Activated CD8-positive, alpha-beta memory T cell treated with anti-CD3 and anti-CD28 coated beads for 24 hours (primary cell): Measurements from ENCODE around the gene FAM111B.
"Not testable (repeated sequence)": the region's sequence is repeated elsewhere in the genome, so short reads cannot be mapped to it uniquely, and the experiment has no call there.

Experiments used
- DNase-seq: peaks from one replicate; pipeline ENCODE4 v3.0.0-alpha.2; 2020

Gene FAM111B, protein sequence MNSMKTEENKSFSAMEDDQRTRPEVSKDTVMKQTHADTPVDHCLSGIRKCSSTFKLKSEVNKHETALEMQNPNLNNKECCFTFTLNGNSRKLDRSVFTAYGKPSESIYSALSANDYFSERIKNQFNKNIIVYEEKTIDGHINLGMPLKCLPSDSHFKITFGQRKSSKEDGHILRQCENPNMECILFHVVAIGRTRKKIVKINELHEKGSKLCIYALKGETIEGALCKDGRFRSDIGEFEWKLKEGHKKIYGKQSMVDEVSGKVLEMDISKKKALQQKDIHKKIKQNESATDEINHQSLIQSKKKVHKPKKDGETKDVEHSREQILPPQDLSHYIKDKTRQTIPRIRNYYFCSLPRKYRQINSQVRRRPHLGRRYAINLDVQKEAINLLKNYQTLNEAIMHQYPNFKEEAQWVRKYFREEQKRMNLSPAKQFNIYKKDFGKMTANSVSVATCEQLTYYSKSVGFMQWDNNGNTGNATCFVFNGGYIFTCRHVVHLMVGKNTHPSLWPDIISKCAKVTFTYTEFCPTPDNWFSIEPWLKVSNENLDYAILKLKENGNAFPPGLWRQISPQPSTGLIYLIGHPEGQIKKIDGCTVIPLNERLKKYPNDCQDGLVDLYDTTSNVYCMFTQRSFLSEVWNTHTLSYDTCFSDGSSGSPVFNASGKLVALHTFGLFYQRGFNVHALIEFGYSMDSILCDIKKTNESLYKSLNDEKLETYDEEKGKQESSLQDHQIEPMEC

GRCh38 chr11:59106363-59107336 is at the start of gene FAM111B:
TSS of gene FAM111B (plus strand) at chr11:59107237. CDS start at chr11:59109626, 2,389 bp downstream.
- peak; percentile 82 for DNase-seq

GRCh38 chr11:59058120-59059033 is 48.7 kb upstream of the FAM111B start:
- peak; percentile 93 for DNase-seq

DNA sequence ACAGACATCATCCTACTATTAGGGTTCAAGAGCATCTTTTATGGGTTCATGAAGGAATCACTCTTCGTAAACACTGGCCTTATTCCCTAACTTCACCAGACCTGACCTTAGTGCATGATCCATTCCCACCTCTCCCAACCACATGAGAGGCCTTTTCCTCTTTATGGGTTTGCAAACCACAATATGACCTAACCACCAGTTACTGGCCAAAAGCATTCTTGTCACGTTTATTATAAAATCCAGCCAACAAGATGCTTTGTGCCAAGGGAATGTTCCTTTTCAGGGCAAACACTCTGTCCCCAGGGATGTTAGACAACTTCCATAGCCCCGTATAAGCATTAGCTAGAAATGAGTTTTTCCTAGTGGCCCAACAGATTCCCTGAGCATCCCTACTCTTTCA is 46.9 kb upstream of the FAM111B start:
- not testable (repeated sequence) for DNase-seq

GRCh38 chr11:59062602-59063529 is 44.2 kb upstream of the FAM111B start:
- no peak for DNase-seq

GRCh38 chr11:59063996-59064727 is 42.9 kb upstream of the FAM111B start:
- not testable (repeated sequence) for DNase-seq

DNA sequence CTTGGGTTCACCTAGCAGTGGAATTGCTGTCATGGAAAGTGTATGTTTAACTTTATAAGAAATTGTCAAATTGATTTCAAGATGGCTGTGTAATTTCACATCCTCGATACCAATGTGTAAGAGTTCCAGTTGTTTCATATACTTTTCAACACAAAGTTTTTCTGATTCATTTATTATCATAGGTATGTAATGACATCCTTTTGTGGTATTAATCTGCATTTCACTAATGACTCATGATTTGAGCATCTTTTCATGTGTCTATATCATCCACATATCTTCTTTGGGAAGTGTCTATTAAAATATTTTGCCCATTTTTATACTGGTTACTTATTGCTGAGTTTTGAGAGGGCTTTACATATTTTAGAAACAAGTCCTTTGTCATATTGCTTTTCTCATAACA is 38.0 kb upstream of the FAM111B start:
- DNase-seq = no peak

- DNase-seq = no peak
These were observed 30.0 kb upstream of the FAM111B start for GRCh38 chr11:59076876-59077571.

- no peak for DNase-seq
These were observed 28.6 kb upstream of the FAM111B start for GRCh38 chr11:59078435-59078834.

DNA sequence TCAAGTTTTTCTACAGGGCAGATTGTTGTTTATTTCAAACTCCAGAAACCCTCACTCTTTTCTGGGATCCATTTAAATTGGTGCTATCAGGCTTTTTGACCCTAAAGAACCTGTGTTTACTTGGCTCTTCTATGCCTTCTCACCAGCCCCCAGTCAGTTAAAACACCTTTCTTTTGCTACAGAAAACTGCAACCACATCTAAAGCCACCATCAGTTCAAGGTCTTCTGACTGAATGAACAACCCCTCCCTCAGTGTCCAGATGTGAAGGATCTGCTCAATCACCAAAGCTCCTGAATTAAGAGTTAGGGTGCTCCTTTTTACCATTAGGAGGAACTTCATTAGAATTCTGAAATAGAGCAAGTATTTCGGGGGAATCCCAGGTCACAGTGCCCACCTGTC is 28.0 kb upstream of the FAM111B start:
- no peak for DNase-seq

- DNase-seq = not testable (repeated sequence)
These were observed 26.6 kb upstream of the FAM111B start for GRCh38 chr11:59080421-59080820.

DNA sequence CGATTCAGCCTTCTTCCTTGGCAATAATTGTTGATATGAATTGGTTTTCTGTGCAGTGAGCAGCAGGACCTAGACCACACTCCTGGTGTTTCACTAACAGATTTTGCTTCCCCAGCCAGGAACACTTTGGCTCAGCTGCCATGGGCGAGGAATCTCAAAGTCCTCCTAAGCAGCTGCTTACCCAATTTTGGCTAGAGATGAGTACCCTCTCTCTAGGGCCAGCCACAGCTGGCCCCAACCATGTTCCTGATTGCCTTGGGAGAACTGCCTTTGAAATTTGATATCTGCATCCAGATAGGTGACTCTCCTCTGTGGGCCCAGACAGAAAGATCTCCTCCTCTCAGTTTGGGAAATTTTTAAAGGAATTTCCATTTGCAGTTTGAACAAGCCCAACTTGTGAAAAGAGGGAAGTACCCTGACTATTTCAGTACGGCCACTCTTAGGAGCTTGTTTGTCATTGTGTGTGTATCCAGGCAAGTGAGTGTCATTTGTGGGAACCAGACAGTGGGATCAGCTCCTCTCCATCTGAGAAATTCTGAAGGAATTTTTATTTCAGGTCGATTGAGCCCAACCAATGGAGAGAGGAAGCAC is 25.5 kb upstream of the FAM111B start:
- not testable (repeated sequence) for DNase-seq

GRCh38 chr11:59086007-59086406 is 21.0 kb upstream of the FAM111B start, which contains the start of gene GLYATL1B:
TSS of gene GLYATL1B (plus strand) at chr11:59086307. CDS start at chr11:59086307, 0 bp downstream.
- not testable (repeated sequence) for DNase-seq

DNA sequence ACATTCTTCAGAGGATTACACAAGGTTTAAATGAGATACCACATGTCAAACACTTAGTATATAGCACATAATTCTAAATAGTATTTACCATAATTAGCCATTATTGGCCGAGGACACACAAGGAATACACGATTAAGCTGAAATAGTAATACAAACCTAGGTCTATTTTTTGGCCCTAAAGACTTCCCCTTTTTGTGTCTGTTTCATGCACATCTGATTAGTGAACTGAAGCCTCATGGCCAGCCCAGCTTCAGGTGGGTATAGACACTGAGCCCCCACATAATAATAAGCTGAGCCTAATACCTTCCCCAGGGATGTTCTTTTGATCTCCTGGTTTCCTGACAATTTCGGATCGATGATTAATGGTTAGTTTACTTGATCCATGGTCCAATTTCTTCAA is 18.9 kb upstream of the FAM111B start:
- no peak for DNase-seq

- not testable (repeated sequence) for DNase-seq
These were observed 13.5 kb upstream of the FAM111B start for GRCh38 chr11:59093576-59093975.

DNA sequence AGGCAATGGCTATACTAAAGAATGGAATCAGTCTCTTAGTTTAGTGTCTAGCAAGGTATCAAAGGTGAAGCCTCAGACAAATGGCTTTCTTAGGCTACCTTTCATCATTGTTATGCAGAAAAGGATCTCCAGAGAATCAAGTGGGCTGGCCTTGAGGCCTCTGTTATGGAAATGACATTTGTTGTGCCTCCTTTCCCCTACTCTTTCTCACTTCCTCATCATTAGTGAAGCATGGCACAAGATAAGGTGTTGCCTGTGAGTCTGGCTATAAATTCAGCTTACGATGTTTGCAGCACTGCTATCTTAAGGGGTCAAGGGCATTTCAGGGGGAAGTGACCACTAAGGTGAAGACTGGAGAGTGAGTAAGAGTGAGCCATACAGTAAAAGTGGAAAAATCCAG is 11.8 kb upstream of the FAM111B start:
- DNase-seq = not testable (repeated sequence)

DNA sequence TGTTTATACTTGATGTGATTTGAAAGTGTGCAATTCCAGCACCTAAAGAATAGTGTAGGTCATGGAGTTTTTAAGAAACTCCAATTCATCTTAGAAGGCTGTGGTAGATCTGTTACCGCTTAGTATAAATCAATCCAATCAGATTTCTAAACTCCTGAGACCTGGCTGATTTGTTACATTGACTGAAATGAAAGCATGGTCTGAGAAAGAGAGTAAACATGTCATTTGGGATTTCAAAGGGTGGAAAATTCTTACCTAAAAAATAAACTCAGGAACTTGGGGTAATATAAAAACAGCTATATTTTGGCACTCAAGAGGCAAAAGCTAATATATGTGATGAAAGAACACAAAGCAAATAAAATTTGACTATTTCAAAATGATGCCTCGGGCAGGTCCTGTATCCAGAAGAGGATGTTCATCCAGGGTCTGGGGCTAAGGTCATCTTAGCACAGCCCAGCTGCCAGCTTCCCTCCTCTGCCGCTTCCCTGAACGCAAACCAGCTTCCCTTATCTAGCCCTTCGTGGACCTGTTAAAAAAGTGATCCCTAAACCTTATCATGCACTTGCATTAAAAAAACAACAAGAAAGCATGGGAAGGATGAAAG is 11.0 kb upstream of the FAM111B start:
- not testable (repeated sequence) for DNase-seq

- DNase-seq = peak; percentile 78
These were observed 9.8 kb upstream of the FAM111B start for GRCh38 chr11:59097113-59097708.

DNA sequence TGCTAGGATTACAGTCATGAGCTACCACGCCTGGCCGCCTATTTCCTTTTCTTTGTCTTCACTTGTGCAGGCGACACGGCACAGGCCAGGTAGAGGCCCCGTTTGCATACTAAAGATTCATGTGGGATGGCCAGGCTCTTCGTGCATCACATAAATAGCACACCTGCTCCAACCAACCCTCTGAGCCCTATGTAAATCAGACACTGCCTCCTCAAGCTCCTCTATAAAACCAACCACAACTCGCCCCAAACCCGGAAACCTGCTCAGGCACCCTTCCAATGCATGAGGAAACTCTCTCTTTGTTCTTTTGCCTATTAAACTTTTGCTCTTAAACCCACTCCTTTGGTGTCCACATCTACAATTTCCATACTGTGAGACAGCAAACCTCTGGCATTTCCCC is 9.1 kb upstream of the FAM111B start:
- DNase-seq = not testable (repeated sequence)
